Suprapubic skin (tissue), 3 donors: ENCODE measurements around the gene DPAGT1.

Source experiments
- EP300 ChIP-seq: sonication (generic); formaldehyde crosslinking; IDR thresholded peaks from one replicate; pipeline ENCODE4 v1.6.1; 2017; ENCODE audit warnings: antibody characterized with exemption
- POLR2A ChIP-seq, 2 donors: fragments of 450-650 bp; IDR thresholded peaks; one replicate each; pipeline ENCODE4 v1.6.1; 2017; ENCODE audit warnings: antibody characterized with exemption in 2 of 2, mild to moderate bottlenecking in 2 of 2, moderate library complexity in 2 of 2
- TF ChIP-seq, protein P1 (sequence below), 2 donors: fragments of 200-600 bp in 1 of 2; fragments of 450-650 bp in 1 of 2; sonication (generic) in 1 of 2; IDR thresholded peaks; one replicate each; pipeline ENCODE4 v1.5.1; 2016 to 2019; ENCODE audit warnings: antibody characterized with exemption in 2 of 2, mild to moderate bottlenecking in 1 of 2, moderate library complexity in 1 of 2

DNA sequence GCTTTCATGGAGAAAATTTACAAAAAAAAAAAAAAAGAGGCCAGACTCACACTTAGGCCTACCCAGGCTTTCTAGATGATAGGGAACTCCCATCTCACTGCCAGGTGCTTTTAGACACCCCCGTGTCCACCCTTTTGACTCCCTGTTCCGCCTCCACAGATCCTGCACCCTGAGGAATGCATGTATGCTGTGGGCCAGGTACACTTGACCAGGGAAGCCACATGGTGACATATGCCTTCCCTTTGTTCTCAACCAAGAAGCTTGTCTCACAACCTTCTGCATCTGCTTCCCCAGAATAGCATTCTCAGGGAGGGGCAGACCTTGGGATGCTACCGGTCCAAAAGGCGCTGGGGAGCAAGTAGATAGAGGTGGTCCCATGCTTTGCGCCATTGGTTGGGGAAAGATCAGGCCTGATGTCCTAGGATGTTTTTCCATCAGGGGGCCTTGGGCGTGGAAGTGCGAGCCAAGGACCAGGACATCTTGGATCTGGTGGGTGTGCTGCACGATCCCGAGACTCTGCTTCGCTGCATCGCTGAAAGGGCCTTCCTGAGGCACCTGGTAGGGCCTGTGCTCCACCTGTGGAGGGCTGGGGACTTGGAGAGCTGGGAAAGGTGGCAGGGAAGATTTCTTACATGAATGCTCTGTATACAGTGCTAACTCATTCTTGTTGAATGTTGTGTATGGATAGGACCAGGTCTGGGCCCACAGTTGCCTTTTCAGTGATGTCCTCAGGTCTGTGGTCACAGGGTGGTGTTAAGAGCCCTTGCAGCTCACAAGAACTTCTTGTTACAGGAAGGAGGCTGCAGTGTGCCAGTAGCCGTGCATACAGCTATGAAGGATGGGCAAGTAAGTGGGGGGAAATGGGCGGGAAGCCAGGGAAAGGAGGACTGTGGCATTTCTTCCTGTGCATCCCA, 9.4 kb downstream of the DPAGT1 start:
- TF ChIP-seq, protein P1, sequence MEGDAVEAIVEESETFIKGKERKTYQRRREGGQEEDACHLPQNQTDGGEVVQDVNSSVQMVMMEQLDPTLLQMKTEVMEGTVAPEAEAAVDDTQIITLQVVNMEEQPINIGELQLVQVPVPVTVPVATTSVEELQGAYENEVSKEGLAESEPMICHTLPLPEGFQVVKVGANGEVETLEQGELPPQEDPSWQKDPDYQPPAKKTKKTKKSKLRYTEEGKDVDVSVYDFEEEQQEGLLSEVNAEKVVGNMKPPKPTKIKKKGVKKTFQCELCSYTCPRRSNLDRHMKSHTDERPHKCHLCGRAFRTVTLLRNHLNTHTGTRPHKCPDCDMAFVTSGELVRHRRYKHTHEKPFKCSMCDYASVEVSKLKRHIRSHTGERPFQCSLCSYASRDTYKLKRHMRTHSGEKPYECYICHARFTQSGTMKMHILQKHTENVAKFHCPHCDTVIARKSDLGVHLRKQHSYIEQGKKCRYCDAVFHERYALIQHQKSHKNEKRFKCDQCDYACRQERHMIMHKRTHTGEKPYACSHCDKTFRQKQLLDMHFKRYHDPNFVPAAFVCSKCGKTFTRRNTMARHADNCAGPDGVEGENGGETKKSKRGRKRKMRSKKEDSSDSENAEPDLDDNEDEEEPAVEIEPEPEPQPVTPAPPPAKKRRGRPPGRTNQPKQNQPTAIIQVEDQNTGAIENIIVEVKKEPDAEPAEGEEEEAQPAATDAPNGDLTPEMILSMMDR (IDR thresholded peaks at IDR 0.05) = no peak
- no peak for TF ChIP-seq POLR2A (IDR thresholded peaks at IDR 0.05)
- TF ChIP-seq EP300 = no peak
